ENCODE results near the gene CPLANE2.

GRCh38 chr1:16205891-16206546 is 31.0 kb downstream of the CPLANE2 start:
- TF ChIP-seq, protein P1, sequence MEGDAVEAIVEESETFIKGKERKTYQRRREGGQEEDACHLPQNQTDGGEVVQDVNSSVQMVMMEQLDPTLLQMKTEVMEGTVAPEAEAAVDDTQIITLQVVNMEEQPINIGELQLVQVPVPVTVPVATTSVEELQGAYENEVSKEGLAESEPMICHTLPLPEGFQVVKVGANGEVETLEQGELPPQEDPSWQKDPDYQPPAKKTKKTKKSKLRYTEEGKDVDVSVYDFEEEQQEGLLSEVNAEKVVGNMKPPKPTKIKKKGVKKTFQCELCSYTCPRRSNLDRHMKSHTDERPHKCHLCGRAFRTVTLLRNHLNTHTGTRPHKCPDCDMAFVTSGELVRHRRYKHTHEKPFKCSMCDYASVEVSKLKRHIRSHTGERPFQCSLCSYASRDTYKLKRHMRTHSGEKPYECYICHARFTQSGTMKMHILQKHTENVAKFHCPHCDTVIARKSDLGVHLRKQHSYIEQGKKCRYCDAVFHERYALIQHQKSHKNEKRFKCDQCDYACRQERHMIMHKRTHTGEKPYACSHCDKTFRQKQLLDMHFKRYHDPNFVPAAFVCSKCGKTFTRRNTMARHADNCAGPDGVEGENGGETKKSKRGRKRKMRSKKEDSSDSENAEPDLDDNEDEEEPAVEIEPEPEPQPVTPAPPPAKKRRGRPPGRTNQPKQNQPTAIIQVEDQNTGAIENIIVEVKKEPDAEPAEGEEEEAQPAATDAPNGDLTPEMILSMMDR (IDR thresholded peaks at IDR 0.05; ENCODE audit: poor library complexity, severe bottlenecking): no peak
- TF ChIP-seq SMC3 (conservative IDR thresholded peaks at IDR 0.05; ENCODE audit: poor library complexity) (no peak), POLR2AphosphoS5 (IDR thresholded peaks at IDR 0.05) (no peak), EZH2 (IDR thresholded peaks at IDR 0.05; ENCODE audit: borderline replicate concordance, insufficient read depth, low read length, poor library complexity, severe bottlenecking) (no peak), RAD21 (conservative IDR thresholded peaks at IDR 0.05) (no peak), EP300 (conservative IDR thresholded peaks at IDR 0.05; ENCODE audit: poor library complexity, severe bottlenecking) (no peak), MXI1 (conservative IDR thresholded peaks at IDR 0.05; ENCODE audit: poor library complexity, severe bottlenecking) (no peak)
- TF ChIP-seq, protein P2, sequence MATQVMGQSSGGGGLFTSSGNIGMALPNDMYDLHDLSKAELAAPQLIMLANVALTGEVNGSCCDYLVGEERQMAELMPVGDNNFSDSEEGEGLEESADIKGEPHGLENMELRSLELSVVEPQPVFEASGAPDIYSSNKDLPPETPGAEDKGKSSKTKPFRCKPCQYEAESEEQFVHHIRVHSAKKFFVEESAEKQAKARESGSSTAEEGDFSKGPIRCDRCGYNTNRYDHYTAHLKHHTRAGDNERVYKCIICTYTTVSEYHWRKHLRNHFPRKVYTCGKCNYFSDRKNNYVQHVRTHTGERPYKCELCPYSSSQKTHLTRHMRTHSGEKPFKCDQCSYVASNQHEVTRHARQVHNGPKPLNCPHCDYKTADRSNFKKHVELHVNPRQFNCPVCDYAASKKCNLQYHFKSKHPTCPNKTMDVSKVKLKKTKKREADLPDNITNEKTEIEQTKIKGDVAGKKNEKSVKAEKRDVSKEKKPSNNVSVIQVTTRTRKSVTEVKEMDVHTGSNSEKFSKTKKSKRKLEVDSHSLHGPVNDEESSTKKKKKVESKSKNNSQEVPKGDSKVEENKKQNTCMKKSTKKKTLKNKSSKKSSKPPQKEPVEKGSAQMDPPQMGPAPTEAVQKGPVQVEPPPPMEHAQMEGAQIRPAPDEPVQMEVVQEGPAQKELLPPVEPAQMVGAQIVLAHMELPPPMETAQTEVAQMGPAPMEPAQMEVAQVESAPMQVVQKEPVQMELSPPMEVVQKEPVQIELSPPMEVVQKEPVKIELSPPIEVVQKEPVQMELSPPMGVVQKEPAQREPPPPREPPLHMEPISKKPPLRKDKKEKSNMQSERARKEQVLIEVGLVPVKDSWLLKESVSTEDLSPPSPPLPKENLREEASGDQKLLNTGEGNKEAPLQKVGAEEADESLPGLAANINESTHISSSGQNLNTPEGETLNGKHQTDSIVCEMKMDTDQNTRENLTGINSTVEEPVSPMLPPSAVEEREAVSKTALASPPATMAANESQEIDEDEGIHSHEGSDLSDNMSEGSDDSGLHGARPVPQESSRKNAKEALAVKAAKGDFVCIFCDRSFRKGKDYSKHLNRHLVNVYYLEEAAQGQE (IDR thresholded peaks at IDR 0.05; ENCODE audit: borderline replicate concordance): no peak
